Right lobe of liver (tissue), 4 donors: ENCODE results near the gene SLC38A3.

Experiments
- POLR2A ChIP-seq: fragments of 450-650 bp; IDR thresholded peaks from one replicate; pipeline ENCODE4 v1.6.1; 2017; ENCODE audit warnings: antibody characterized with exemption, mild to moderate bottlenecking
- TF ChIP-seq, protein P1 (sequence below), 4 donors: fragments of 200-600 bp in 3 of 4; fragments of 450-650 bp in 1 of 4; IDR thresholded peaks; one replicate each; pipeline versions ENCODE4 v1.5.1 to v1.8.0; 2016 to 2022; ENCODE audit warnings: antibody characterized with exemption in 4 of 4, mild to moderate bottlenecking in 2 of 4
- donor health status: DM: no; HTN: no; CAD: no.
- donor health status: DM: no; HTN: no; CAD: no.
- donor health status: DM: no; HTN: yes; CAD: no.

DNA sequence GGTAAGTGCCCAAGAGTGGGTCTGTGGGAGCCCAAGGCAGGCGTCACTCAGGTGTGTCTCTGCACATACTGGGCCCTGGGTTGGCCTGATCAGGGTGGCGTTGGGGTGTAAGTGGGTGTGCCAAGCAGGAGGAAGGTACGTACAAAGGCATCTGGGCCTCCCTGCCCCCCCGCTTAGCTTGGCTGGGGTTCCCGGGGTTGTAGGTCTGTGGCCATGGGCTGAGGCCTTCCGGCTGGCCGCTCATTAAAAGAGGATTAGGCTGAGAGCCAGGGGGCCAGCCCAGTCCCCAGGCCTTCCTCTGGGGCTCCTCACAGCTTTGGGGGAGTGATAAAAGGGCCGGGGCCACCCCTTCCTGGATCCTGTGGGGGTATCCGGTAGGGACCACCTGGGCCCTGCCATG, 36.7 kb upstream of the SLC38A3 start:
- TF ChIP-seq, protein P1, sequence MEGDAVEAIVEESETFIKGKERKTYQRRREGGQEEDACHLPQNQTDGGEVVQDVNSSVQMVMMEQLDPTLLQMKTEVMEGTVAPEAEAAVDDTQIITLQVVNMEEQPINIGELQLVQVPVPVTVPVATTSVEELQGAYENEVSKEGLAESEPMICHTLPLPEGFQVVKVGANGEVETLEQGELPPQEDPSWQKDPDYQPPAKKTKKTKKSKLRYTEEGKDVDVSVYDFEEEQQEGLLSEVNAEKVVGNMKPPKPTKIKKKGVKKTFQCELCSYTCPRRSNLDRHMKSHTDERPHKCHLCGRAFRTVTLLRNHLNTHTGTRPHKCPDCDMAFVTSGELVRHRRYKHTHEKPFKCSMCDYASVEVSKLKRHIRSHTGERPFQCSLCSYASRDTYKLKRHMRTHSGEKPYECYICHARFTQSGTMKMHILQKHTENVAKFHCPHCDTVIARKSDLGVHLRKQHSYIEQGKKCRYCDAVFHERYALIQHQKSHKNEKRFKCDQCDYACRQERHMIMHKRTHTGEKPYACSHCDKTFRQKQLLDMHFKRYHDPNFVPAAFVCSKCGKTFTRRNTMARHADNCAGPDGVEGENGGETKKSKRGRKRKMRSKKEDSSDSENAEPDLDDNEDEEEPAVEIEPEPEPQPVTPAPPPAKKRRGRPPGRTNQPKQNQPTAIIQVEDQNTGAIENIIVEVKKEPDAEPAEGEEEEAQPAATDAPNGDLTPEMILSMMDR (IDR thresholded peaks at IDR 0.05), result no peak
- TF ChIP-seq POLR2A, result no peak
